Mesothelial cell of epicardium (in vitro differentiated cells): ENCODE results near the gene DCN. TPM values are rescaled to one million over a fixed set of nuclear protein-coding genes. Genes with fewer than 3 reads are reported as not detected.

Experiments
- DNase-seq, 2 experiments: peaks; one replicate each; pipeline ENCODE4 v3.0.0; 2021; ENCODE audit warnings: low spot score in 2 of 2; ENCODE audit not compliant: unreplicated experiment in 2 of 2
- H3K27ac Mint-ChIP-seq: 2 replicates; pipeline ENCODE4 v1.8.0; 2021; ENCODE audit warnings: mixed read lengths
- H3K27me3 Mint-ChIP-seq: 2 replicates; pipeline ENCODE4 v1.8.0; 2021; ENCODE audit warnings: low read depth, mixed read lengths
- H3K36me3 Mint-ChIP-seq: 2 replicates; pipeline ENCODE4 v1.8.0; 2021; ENCODE audit warnings: mixed read lengths
- H3K4me1 Mint-ChIP-seq: 2 replicates; pipeline ENCODE4 v1.8.0; 2021; ENCODE audit warnings: mixed read lengths
- H3K4me3 Mint-ChIP-seq: 2 replicates; pipeline ENCODE4 v1.8.0; 2021; ENCODE audit warnings: mild to moderate bottlenecking, moderate library complexity, mixed read lengths
- H3K9me3 Mint-ChIP-seq: 2 replicates; pipeline ENCODE4 v1.8.0; 2021; ENCODE audit warnings: mixed read lengths
- total RNA-seq: library from RNA; stranded (reverse); gene quantifications from 3 replicates; pipeline ENCODE4 v1.2.1, GENCODE V29; 2021
- TF ChIP-seq, protein P1 (sequence below): fragments of 200-600 bp; sonication (generic); IDR thresholded peaks from one replicate; pipeline ENCODE4 v1.5.0; 2021; ENCODE audit warnings: antibody characterized with exemption; ENCODE audit not compliant: unreplicated experiment

The DCN gene
- total RNA-seq, 1 donor from 2014 or later, result 1,349 TPM

GRCh38 chr12:91103624-91104023 is 79.0 kb downstream of the DCN start:
- DNase-seq, result no peak

GRCh38 chr12:91103101-91103500 is 79.5 kb downstream of the DCN start:
- no peak for DNase-seq
- Mint-ChIP-seq H3K36me3 (peaks cover 22% of the 10 kb centered on the region), H3K4me1 (peaks cover 77% of the 10 kb centered on the region), H3K27me3 (no peaks in the 10 kb centered on the region), H3K9me3 (no peaks in the 10 kb centered on the region), H3K27ac (no peak overlapping the region), H3K4me3 (no peak overlapping the region)
- TF ChIP-seq, protein P1, sequence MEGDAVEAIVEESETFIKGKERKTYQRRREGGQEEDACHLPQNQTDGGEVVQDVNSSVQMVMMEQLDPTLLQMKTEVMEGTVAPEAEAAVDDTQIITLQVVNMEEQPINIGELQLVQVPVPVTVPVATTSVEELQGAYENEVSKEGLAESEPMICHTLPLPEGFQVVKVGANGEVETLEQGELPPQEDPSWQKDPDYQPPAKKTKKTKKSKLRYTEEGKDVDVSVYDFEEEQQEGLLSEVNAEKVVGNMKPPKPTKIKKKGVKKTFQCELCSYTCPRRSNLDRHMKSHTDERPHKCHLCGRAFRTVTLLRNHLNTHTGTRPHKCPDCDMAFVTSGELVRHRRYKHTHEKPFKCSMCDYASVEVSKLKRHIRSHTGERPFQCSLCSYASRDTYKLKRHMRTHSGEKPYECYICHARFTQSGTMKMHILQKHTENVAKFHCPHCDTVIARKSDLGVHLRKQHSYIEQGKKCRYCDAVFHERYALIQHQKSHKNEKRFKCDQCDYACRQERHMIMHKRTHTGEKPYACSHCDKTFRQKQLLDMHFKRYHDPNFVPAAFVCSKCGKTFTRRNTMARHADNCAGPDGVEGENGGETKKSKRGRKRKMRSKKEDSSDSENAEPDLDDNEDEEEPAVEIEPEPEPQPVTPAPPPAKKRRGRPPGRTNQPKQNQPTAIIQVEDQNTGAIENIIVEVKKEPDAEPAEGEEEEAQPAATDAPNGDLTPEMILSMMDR, result no peak

More at GRCh38 chr12:91103624-91104023, 79.0 kb downstream of the DCN start:
- Mint-ChIP-seq H3K4me3 (no peak overlapping the region), H3K9me3 (no peaks in the 10 kb centered on the region), H3K27me3 (no peaks in the 10 kb centered on the region), H3K4me1 (peaks cover 78% of the 10 kb centered on the region), H3K27ac (no peak overlapping the region), H3K36me3 (peaks cover 22% of the 10 kb centered on the region)
- TF ChIP-seq, protein P1, result no peak

DNA sequence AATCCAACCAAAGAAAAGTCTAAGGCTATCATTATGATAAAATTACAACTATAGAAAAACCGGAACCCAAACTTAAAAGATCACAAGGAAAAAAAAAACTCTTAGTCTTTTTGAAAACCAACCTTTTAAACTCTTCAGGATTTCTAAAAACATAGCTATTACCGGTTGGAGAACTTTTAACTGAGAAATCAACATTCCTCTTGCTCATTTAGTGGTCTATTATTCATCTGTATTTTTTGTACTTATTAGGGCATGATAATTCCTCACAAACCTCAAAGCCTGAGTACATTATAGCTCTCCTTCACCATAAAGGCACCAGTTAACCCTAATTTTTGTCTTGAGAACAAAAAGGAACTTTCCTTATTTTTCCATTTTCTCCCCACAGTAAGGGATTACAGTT is 81.7 kb downstream of the DCN start:
- peaks cover 61% of the 10 kb centered on the region for H3K4me1 Mint-ChIP-seq
- peak overlapping the region; percentile 68 for H3K27ac Mint-ChIP-seq
- H3K36me3 Mint-ChIP-seq, result peaks cover 14% of the 10 kb centered on the region
- H3K4me3 Mint-ChIP-seq, result no peak overlapping the region
- TF ChIP-seq, protein P1, result no peak
- no peak for DNase-seq
- H3K9me3 Mint-ChIP-seq, result peaks cover 11% of the 10 kb centered on the region
- no peaks in the 10 kb centered on the region for H3K27me3 Mint-ChIP-seq

GRCh38 chr12:91099836-91100235 is 82.8 kb downstream of the DCN start:
- Mint-ChIP-seq H3K4me1 (peaks cover 51% of the 10 kb centered on the region), H3K36me3 (peaks cover 6% of the 10 kb centered on the region), H3K4me3 (no peak overlapping the region), H3K9me3 (peaks cover 18% of the 10 kb centered on the region), H3K27me3 (no peaks in the 10 kb centered on the region), H3K27ac (peak overlapping the region; percentile 78)
- TF ChIP-seq, protein P1, result no peak
- DNase-seq, result no peak

- Mint-ChIP-seq H3K4me1 (peaks cover 51% of the 10 kb centered on the region), H3K9me3 (peaks cover 19% of the 10 kb centered on the region), H3K36me3 (peaks cover 6% of the 10 kb centered on the region), H3K27me3 (no peaks in the 10 kb centered on the region), H3K27ac (peak overlapping the region; percentile 86), H3K4me3 (no peak overlapping the region)
- TF ChIP-seq, protein P1, result no peak
- no peak for DNase-seq
These were observed 83.3 kb downstream of the DCN start for GRCh38 chr12:91099341-91099740.

GRCh38 chr12:91098941-91099340 is 83.7 kb downstream of the DCN start:
- H3K9me3 Mint-ChIP-seq, result peaks cover 19% of the 10 kb centered on the region

More at GRCh38 chr12:91098941-91099340, 83.7 kb downstream of the DCN start:
- peak overlapping the region; percentile 86 for H3K27ac Mint-ChIP-seq
- DNase-seq, result no peak
- TF ChIP-seq, protein P1, result no peak
- peaks cover 6% of the 10 kb centered on the region for H3K36me3 Mint-ChIP-seq
- no peaks in the 10 kb centered on the region for H3K27me3 Mint-ChIP-seq
- peaks cover 54% of the 10 kb centered on the region for H3K4me1 Mint-ChIP-seq
- no peak overlapping the region for H3K4me3 Mint-ChIP-seq
